ENCODE data around the gene GYS2.

The GYS2 gene

DNA sequence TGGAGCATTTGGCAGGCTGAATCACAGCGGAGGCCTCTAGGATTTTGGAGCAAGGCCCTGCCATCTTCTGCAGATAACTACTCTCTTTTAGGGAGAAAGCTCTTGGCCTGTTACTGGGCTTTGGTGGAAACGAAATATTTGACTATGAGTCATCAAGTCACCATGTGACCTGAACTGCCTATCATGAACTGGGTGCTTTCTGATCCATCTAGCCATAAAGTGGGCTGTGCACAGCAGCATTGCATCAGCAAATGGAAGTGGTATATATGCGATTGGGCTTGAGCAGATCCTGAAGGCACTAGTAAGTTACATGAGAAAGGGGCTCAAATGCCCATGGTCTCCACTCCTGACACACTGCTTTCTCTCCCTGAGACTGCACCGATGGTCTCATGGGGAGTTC lies 21.1 kb downstream of the GYS2 start:
- no peak for DNase-seq
- H3K4me3 Mint-ChIP-seq: no peak overlapping the region
- H3K9me3 Mint-ChIP-seq: no peaks in the 10 kb centered on the region
- H3K4me1 Mint-ChIP-seq (ENCODE audit: low read depth): no peaks in the 10 kb centered on the region
- peaks cover 10% of the 10 kb centered on the region for H3K27me3 Mint-ChIP-seq
- H3K27ac Mint-ChIP-seq: no peak overlapping the region
- no peaks in the 10 kb centered on the region for H3K36me3 Mint-ChIP-seq (ENCODE audit: low read depth)

DNA sequence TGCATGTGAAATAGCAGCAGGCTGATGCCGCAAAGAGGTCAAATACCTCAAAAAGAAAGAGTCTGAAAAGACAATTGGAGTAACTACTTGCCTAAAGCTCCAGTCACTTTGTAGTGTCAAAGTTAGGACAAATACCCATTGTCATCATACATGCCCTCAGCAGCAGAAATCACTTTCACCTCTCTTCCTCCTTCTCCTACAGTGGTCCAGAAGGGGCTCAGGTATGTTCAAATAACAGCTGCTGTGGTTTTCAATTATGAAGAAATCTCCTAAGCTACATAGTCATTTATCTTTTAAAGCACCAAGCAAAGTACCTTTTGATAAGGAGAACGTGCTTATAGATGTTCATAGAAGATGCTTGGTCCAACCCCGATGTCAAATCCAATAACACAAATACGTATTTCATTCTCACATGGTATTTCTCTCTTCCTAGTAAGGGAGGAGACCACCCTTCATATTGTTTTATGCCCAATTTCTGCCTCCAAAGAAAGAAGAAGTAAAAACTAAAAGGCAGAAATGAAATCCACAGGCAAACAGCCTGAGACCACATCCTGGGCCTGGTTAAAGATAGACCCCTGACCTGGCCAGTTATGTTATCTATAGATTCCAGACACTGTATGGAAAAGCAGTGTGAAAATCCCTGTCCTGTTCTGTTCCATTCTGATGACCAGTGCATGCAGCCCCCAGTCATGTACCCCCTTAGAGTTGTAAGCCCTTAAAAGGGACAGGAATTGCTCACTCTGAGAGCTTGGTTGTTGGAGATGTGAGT lies 23.7 kb downstream of the GYS2 start:
- Mint-ChIP-seq H3K27me3 (peaks cover 10% of the 10 kb centered on the region), H3K4me3 (no peak overlapping the region), H3K4me1 (ENCODE audit: low read depth) (no peaks in the 10 kb centered on the region), H3K9me3 (no peaks in the 10 kb centered on the region), H3K36me3 (ENCODE audit: low read depth) (no peaks in the 10 kb centered on the region), H3K27ac (no peak overlapping the region)
- DNase-seq: no peak

DNA sequence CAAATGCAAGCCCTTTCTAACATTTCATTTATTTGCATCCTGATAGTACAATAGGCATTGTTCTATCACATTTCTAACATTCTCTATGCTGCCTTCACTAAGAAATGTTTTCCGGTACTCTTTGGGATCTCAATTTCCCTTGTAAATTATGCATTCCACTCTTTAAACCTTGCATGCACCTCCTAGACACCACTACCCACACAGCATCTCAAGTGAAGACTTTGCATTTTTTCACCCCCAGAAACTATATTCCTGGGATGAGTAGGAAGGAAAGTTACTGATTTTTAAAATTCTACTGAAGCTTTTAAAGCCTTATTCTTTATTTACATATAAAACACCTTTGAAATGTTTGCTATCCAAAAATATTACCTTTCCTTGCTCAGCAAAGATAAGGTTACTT lies 27.1 kb downstream of the GYS2 start:
- Mint-ChIP-seq H3K27ac (no peak overlapping the region), H3K4me1 (ENCODE audit: low read depth) (no peaks in the 10 kb centered on the region), H3K4me3 (no peak overlapping the region), H3K36me3 (ENCODE audit: low read depth) (no peaks in the 10 kb centered on the region), H3K9me3 (no peaks in the 10 kb centered on the region), H3K27me3 (peaks cover 4% of the 10 kb centered on the region)
- no peak for DNase-seq

DNA sequence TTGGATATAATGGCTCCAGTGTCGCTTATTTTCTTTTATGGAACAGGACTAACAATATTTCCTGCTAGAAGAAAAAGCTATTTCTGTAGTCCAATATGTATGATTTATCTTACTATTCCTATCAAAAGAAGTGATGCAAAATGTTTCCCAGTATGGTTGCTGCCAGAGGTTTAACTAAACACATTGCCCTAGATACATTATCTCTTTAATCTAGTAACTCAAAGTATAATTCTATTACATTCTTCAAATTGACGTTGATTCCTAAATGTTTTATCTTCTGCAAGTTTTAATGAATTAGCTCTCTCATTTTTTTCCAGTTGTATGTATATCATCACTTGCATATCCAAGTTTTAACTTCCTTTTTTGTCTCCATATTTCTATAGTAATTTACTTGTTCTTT lies 28.2 kb downstream of the GYS2 start:
- Mint-ChIP-seq H3K9me3 (no peaks in the 10 kb centered on the region), H3K27ac (no peak overlapping the region), H3K27me3 (peaks cover 4% of the 10 kb centered on the region), H3K4me1 (ENCODE audit: low read depth) (no peaks in the 10 kb centered on the region), H3K4me3 (no peak overlapping the region), H3K36me3 (ENCODE audit: low read depth) (no peaks in the 10 kb centered on the region)
- DNase-seq: no peak

DNA sequence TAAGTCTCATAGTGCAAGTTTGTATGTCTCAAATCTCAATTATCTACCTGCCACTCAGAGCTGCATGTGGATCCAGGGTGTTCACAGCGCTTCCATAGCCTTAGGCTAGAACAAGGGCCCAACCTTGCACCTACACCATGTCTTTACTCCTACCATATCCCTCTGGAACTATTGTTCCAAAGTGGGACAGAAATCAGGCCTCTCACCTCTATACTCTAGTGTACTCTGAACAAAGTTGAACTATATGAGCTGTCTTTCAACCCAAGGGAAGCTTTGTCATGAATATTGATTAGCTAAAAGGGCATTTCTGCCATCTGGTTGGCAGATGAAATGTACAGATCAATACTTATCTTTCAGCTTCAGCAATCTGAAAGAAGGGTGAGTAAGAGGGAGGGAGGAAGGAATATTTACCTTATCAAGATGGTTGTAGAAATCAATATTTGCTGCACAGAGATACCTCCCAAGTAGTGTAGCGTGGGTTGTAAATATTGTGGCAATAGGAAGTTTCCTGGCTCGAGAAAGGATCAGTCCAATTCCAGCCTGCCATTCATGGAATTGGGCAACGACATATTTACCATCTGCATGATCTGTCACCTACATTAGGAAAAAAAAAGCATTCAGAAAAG lies 30.8 kb downstream of the GYS2 start:
- H3K4me3 Mint-ChIP-seq: no peak overlapping the region
- H3K27me3 Mint-ChIP-seq: no peaks in the 10 kb centered on the region
- H3K4me1 Mint-ChIP-seq (ENCODE audit: low read depth): no peaks in the 10 kb centered on the region
- H3K27ac Mint-ChIP-seq: no peak overlapping the region
- H3K9me3 Mint-ChIP-seq: no peaks in the 10 kb centered on the region
- H3K36me3 Mint-ChIP-seq (ENCODE audit: low read depth): no peaks in the 10 kb centered on the region
- DNase-seq: no peak

DNA sequence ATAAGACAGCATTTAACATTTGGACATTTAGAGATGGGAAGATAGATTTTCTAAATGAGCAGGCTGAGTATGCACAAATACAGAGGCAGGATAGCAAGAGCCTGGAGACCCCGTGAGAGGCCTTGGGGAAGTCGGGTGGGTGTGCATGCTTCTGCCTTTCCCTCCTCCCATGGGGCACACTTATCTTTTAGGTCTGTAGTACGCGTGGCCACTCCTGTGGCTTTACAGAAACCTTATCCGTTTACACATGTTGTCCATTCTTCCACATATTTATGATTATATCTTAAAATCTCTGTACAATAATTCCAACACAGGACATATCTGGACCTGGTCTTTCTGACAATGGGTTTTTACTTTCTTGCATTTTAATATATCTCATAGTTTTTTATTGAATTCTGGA lies 33.6 kb downstream of the GYS2 start:
- no peak for DNase-seq
- no peak overlapping the region for H3K27ac Mint-ChIP-seq
- no peaks in the 10 kb centered on the region for H3K4me1 Mint-ChIP-seq (ENCODE audit: low read depth)

DNA sequence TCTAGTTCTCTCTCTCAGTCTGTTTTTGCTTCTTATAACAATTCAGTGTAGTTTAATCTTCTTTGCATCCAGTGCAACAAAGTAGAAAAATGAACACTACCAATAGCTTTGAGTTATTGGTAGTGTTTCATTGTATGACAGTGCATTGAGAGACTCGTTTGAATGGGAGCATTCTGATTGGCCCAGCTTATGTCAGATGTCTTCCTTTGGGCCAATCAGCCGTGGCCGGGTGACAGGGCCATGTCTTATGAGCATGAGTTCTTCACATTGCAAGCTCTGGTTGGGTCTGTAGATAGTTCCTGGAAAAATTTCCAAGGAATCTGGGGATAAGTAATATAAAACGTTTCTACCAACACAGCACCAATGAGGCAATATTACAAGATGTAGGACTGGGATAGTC lies 36.5 kb downstream of the GYS2 start:
- no peaks in the 10 kb centered on the region for H3K36me3 Mint-ChIP-seq (ENCODE audit: low read depth)
- H3K4me1 Mint-ChIP-seq (ENCODE audit: low read depth): no peaks in the 10 kb centered on the region
- H3K27ac Mint-ChIP-seq: no peak overlapping the region
- DNase-seq: no peak
- H3K4me3 Mint-ChIP-seq: no peak overlapping the region
- no peaks in the 10 kb centered on the region for H3K27me3 Mint-ChIP-seq
- H3K9me3 Mint-ChIP-seq: no peaks in the 10 kb centered on the region

More for the DNA sequence above, 33.6 kb downstream of the GYS2 start:
- Mint-ChIP-seq H3K9me3 (no peaks in the 10 kb centered on the region), H3K36me3 (ENCODE audit: low read depth) (no peaks in the 10 kb centered on the region), H3K27me3 (no peaks in the 10 kb centered on the region), H3K4me3 (no peak overlapping the region)

DNA sequence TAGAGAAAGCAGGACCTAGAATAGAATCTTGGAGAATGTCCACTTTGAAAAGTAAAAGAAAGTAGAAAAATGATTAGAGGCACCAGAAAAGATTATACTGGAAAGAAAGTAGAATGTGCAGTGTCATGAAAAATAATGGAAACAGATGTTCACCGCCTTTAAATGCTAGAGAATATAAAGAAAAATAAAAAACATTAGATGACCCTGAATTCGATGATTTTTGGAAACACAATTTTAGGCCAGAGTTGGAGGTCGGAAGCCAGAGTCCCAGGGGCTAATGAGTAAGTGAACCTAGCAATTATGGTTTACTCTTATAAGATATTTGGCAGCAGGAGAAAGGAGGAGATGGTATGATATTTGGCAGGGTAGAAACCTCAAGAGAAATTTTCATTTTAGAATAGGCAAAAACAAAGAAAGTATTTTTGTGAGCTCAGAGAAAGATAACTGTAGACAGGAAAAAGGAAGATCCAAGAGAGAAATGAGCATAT lies 37.7 kb downstream of the GYS2 start:
- DNase-seq: no peak
- Mint-ChIP-seq H3K27me3 (no peaks in the 10 kb centered on the region), H3K9me3 (no peaks in the 10 kb centered on the region), H3K4me1 (ENCODE audit: low read depth) (no peaks in the 10 kb centered on the region), H3K36me3 (ENCODE audit: low read depth) (no peaks in the 10 kb centered on the region), H3K27ac (no peak overlapping the region), H3K4me3 (no peak overlapping the region)

DNA sequence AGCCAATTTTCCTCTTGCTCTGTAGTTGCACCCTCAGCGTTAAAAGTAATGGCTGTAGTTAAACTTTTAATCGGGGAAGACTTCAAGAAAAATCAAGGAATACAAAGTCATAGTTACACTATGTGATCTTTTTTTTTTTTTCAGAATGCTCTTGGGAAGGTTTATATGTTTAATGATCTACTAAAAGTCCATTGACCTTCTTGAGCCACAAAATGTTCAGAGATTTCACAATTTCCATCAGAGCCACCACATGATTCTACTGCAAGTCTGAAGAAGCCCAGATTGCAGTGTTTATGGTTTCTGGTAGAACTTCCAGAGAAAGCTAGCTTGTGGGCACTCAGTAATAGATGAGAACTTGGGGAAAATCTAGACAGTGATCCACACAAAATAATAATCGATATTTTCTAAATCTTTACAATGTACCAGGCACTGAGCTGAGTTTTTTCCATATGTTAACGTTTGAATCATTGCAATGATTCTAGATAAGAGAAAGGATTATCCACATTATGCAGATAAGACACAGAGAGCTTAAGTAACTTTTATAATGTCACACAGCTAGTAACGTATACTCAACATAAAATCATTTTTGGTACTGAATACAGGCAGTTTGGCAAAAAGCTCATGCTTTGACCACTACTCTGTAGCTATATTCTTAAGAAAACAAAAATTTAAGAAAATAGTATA lies 38.3 kb downstream of the GYS2 start:
- Mint-ChIP-seq H3K4me3 (no peak overlapping the region), H3K27ac (no peak overlapping the region), H3K4me1 (ENCODE audit: low read depth) (no peaks in the 10 kb centered on the region), H3K36me3 (ENCODE audit: low read depth) (no peaks in the 10 kb centered on the region), H3K9me3 (no peaks in the 10 kb centered on the region), H3K27me3 (no peaks in the 10 kb centered on the region)
- no peak for DNase-seq

DNA sequence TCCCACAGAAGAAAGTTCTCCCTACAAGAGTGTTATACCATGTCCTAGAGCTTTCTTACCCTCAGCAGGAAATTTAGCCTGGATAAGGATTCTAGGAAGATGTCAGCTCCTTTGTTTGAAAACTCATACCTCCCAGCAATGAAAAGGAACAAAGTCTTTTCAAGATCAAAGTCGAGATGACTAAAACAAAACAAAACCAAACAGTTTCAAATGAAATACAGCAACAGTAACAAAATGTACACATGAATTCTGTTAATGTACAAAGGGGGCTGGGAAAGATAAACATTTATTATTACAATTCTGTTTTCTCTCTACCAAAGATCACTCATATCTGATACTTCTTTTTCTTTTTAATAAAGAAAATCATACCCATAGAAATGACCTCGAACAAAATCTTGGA lies 41.8 kb downstream of the GYS2 start:
- H3K27ac Mint-ChIP-seq: no peak overlapping the region

DNA sequence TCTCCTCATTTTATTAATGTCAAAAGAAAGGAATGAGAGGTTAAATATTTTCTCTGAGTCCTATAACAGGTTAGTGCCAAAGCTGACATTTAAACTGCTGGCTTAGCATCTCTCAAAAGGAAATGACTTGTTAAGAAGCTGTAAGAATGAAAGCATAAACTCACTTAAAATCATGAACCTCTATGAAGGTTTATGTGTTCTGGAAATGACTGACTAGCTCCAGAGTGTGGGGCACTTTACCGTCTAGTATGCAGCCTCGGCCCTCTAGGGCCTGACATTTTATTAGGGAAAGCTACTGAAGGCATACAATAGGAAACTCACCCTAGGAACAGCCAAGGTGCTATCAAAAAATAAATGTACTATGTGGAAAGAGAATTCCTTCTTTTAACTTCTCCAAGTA lies 43.5 kb downstream of the GYS2 start:
- Mint-ChIP-seq H3K27me3 (no peaks in the 10 kb centered on the region), H3K4me1 (ENCODE audit: low read depth) (peaks cover 19% of the 10 kb centered on the region), H3K36me3 (ENCODE audit: low read depth) (no peaks in the 10 kb centered on the region), H3K4me3 (no peak overlapping the region), H3K27ac (peak overlapping the region; percentile 38), H3K9me3 (no peaks in the 10 kb centered on the region)
- DNase-seq: no peak

More for the DNA sequence above, 41.8 kb downstream of the GYS2 start:
- no peaks in the 10 kb centered on the region for H3K9me3 Mint-ChIP-seq
- no peaks in the 10 kb centered on the region for H3K27me3 Mint-ChIP-seq
- no peak for DNase-seq
- no peaks in the 10 kb centered on the region for H3K36me3 Mint-ChIP-seq (ENCODE audit: low read depth)
- H3K4me1 Mint-ChIP-seq (ENCODE audit: low read depth): peaks cover 19% of the 10 kb centered on the region
- H3K4me3 Mint-ChIP-seq: no peak overlapping the region

DNA sequence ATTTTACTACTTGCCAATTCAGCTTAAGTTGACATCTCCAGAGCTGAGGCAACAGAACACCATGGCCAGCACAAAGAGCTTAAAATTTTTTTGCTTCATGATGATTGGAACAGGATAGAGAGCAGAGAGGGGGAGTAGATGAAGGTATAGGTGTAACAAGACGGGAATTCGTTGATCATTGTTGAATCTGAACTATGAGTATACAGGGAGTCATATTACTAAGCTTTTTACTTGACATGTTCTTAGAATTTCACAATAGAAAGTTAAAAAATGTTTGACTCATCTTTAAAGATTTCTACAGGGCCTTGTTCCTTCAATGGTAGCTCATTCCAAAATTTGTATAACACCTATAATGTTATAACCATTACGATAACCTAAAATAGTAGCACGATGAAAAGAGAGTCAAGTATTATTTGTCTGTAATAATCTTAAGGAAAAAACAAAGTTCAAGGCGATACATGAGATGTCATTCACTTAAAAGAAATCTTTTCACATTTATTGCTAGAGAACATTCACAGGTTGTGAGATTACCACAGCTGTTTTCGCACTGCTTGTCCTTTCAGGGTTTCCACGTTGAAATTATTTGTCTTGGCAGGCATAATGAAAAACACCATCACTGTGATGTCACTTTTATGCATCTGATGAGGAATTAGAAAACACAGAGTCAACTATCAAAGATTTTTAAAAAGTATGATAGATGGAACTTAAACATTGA lies 44.6 kb downstream of the GYS2 start:
- Mint-ChIP-seq H3K4me1 (ENCODE audit: low read depth) (peaks cover 19% of the 10 kb centered on the region), H3K27ac (peak overlapping the region; percentile 84), H3K9me3 (no peaks in the 10 kb centered on the region), H3K27me3 (no peaks in the 10 kb centered on the region), H3K4me3 (no peak overlapping the region), H3K36me3 (ENCODE audit: low read depth) (no peaks in the 10 kb centered on the region)
- DNase-seq: no peak

DNA sequence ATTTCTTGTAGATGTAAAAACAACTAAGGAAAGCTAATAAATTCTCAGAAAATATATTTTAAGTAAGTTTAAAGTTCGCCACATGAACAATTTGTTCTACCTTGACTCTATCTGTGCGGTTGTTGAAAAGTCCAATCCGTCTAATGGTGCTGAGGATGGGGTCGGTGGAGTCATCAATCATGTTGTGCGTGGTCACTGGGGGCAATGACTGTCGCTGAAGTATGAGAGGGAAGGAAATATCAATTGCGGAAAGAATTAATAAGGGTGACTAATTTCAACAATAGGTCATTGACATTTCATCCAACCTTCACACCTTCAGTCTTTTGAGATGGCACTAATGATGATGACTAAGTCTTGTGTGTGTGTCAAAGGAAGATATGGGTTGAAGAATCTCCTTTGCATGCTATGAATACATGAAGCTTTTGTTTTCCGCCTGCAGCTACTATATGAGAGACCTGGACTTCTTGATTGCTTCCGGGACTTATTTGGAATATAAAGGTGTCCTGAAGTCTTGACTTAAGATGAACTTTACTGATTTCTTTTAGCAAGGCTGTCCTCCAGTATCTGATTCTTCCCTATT lies 46.5 kb downstream of the GYS2 start:
- no peak overlapping the region for H3K27ac Mint-ChIP-seq
- H3K9me3 Mint-ChIP-seq: no peaks in the 10 kb centered on the region
- H3K4me3 Mint-ChIP-seq: no peak overlapping the region
- no peaks in the 10 kb centered on the region for H3K36me3 Mint-ChIP-seq (ENCODE audit: low read depth)
- H3K27me3 Mint-ChIP-seq: no peaks in the 10 kb centered on the region
- H3K4me1 Mint-ChIP-seq (ENCODE audit: low read depth): peaks cover 19% of the 10 kb centered on the region
- DNase-seq: no peak

DNA sequence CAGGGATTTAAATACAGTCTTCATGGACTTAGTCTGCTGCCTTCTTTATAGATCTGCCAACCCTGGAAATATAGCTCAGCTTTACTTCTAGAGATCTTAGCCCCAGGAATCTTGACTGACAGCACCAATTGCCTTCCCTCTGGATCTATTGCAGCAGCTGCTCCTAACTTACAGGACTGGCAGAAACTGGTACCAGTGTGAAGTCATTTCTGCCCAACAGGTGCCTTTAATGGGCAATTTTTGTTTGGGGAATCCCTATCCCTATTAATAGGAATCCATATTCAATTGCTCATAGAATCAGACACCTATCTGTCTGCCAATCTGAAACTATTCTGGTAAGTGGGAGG lies 51.3 kb downstream of the GYS2 start:
- H3K27me3 Mint-ChIP-seq: no peaks in the 10 kb centered on the region
- H3K9me3 Mint-ChIP-seq: no peaks in the 10 kb centered on the region
- peaks cover 4% of the 10 kb centered on the region for H3K4me1 Mint-ChIP-seq (ENCODE audit: low read depth)
- no peak overlapping the region for H3K27ac Mint-ChIP-seq
- no peaks in the 10 kb centered on the region for H3K36me3 Mint-ChIP-seq (ENCODE audit: low read depth)
- no peak overlapping the region for H3K4me3 Mint-ChIP-seq
- no peak for DNase-seq

All from activated T-cell treated with anti-CD3 and anti-CD28 coated beads, Interleukin-2, amount 50 U/mL, for 24 hours (primary cell).